Breast epithelium (tissue), 4 donors: Measurements from ENCODE around the gene FYB2. TPM values are rescaled to one million over a fixed set of nuclear protein-coding genes. Genes with fewer than 3 reads are reported as not detected.

Experiments used
- DNase-seq, 2 donors: peaks; one replicate each; pipeline ENCODE4 v3.0.0-alpha.2; 2019; ENCODE audit warnings: low spot score in 2 of 2
- H3K27ac ChIP-seq, 2 donors: fragments of 200-600 bp; sonication (generic) in 1 of 2; one replicate each; pipeline ENCODE4 v1.5.1; 2016 to 2019; ENCODE audit warnings: mild to moderate bottlenecking in 1 of 2
- H3K27me3 ChIP-seq, 2 donors: fragments of 200-600 bp; sonication (generic) in 1 of 2; one replicate each; pipeline versions ENCODE4 v1.5.1 to v1.6.0; 2017 to 2019; ENCODE audit warnings: control low read depth in 1 of 2, mild to moderate bottlenecking in 1 of 2
- H3K36me3 ChIP-seq: fragments of 200-600 bp; one replicate; pipeline ENCODE4 v1.5.1; 2019
- H3K4me1 ChIP-seq, 2 donors: fragments of 200-600 bp; sonication (generic); one replicate each; pipeline ENCODE4 v1.5.1; 2016 to 2019; ENCODE audit warnings: control low read depth in 1 of 2
- H3K4me3 ChIP-seq, 3 donors: fragments of 200-600 bp; sonication (generic); 1 replicate in 2 of 3; 2 replicates in 1 of 3; pipeline ENCODE4 v1.5.1; 2016 to 2019; ENCODE audit warnings: mild to moderate bottlenecking in 3 of 3, moderate library complexity in 2 of 3
- H3K9me3 ChIP-seq, 2 donors: fragments of 200-600 bp; sonication (generic) in 1 of 2; one replicate each; pipeline ENCODE4 v1.5.1; 2016 to 2019; ENCODE audit warnings: control low read depth in 1 of 2
- POLR2A ChIP-seq: fragments of 450-650 bp; IDR thresholded peaks from one replicate; pipeline ENCODE4 v1.6.1; 2016; ENCODE audit warnings: antibody characterized with exemption, mild to moderate bottlenecking, moderate library complexity
- POLR2AphosphoS5 ChIP-seq, 3 donors: sonication (generic); formaldehyde crosslinking; IDR thresholded peaks; one replicate each; pipeline ENCODE4 v1.6.1; 2017; ENCODE audit warnings: antibody characterized with exemption in 3 of 3
- intact Hi-C: fragments of 100-400 bp; cut with DNase I; formaldehyde crosslinking; loops from one replicate; pipeline ENCODE4 v1.15.1; 2023; ENCODE audit warnings: low total_unique reads
- total RNA-seq, 3 donors: library from RNA; depleted of rRNA; stranded (reverse); fragments of >200 nt; gene quantifications; one replicate each; pipeline ENCODE4 v1.1.0, GENCODE V29; 2016
- TF ChIP-seq, protein P1 (sequence below), 3 donors: fragments of 450-650 bp; IDR thresholded peaks; one replicate each; pipeline ENCODE4 v1.5.1; 2016 to 2017; ENCODE audit warnings: antibody characterized with exemption in 3 of 3, mild to moderate bottlenecking in 3 of 3, moderate library complexity in 3 of 3

The FYB2 gene
- total RNA-seq, 3 donors from 2014 or later: 11.3 to 22.9 TPM; not detected in 1

DNA sequence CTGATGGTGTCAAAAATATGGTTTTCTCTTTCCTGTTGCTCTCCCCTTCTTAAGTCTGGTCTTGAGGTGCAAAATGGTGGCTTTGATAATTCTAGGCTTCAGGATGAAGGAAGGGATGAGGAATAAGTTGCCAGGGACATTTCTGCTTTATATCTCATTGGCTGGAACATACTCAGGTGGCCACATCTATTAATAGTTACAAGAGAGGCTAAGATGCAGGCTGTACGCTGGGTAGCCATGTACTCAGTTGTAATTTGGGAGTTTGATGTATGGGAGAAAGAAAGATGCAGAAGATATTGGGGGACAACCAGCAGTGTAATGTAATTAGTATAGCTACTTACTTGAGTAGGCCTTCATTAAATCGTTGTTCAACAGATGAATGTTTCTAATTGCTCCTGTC lies 148.9 kb downstream of the FYB2 start:
- Histone ChIP-seq H3K9me3 (no peaks in the 10 kb centered on the region), H3K27ac (no peak overlapping the region), H3K36me3 (no peaks in the 10 kb centered on the region), H3K4me3 (no peak overlapping the region), H3K4me1 (no peaks in the 10 kb centered on the region), H3K27me3 (no peaks in the 10 kb centered on the region)
- intact Hi-C loops: no loop called here
- DNase-seq: no peak
- no peak for TF ChIP-seq POLR2AphosphoS5 (IDR thresholded peaks at IDR 0.05)
- TF ChIP-seq, protein P1, sequence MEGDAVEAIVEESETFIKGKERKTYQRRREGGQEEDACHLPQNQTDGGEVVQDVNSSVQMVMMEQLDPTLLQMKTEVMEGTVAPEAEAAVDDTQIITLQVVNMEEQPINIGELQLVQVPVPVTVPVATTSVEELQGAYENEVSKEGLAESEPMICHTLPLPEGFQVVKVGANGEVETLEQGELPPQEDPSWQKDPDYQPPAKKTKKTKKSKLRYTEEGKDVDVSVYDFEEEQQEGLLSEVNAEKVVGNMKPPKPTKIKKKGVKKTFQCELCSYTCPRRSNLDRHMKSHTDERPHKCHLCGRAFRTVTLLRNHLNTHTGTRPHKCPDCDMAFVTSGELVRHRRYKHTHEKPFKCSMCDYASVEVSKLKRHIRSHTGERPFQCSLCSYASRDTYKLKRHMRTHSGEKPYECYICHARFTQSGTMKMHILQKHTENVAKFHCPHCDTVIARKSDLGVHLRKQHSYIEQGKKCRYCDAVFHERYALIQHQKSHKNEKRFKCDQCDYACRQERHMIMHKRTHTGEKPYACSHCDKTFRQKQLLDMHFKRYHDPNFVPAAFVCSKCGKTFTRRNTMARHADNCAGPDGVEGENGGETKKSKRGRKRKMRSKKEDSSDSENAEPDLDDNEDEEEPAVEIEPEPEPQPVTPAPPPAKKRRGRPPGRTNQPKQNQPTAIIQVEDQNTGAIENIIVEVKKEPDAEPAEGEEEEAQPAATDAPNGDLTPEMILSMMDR (IDR thresholded peaks at IDR 0.05): no peak
- TF ChIP-seq POLR2A: no peak

Other genes starting within 250 kb of the FYB2 start
- gene PLPP3, start 239.8 kb downstream of the FYB2 start, total RNA-seq: 100 to 1,000 TPM; 122 to 275 (median 127) TPM
- 10 to 100 TPM in 1 of 3 donors, 1 to 10 TPM in 2; 2.4 to 11.8 (median 6.6) TPM for gene PRKAA2, start 174.1 kb downstream of the FYB2 start, total RNA-seq
- gene C8A, start 35.4 kb upstream of the FYB2 start, total RNA-seq: not detected
- gene C8B, start 146.6 kb upstream of the FYB2 start, total RNA-seq: not detected